Measurements from ENCODE around the gene EVI5L. TPM values are rescaled to one million over a fixed set of nuclear protein-coding genes. Genes with fewer than 3 reads are reported as not detected.

EVI5L gene
- total RNA-seq, 4 donors from 2014 or later = 17.5 to 24.6 (median 20.4) TPM

DNA sequence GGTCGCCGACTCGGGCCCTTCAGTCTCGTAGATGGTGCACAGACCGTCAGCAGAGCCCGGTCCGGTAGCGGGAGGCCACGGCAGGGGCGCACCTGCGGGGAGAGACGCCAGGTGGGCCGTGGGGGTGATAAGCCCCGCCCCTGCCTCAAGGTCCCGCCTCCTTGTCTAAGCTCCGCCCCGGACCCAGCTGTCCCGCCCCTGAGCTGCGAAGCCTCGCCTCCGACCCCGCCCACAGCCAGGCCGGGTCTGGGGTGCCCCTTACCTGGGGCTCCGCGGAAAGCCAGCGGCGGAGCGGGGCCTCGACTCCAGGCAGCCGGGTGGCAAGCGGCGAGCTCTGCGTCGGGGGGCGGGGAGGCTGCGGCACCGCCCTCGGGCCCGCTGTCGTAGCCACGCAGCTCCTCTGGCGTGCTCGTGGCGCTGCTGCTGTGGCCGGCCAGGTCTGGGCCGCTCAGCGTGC lies 39.5 kb downstream of the EVI5L start:
- intact Hi-C loops (cut with DNase I; ENCODE audit: low total_unique reads) = loop anchor here (1.0 kb wide), 1 partner anchor 40 kb away; no protein-coding TSS in a partner anchor
- in situ Hi-C loops (cut with MboI; ENCODE audit: low sequenced_read_pairs in 4 of 4) = no loop called here

DNA sequence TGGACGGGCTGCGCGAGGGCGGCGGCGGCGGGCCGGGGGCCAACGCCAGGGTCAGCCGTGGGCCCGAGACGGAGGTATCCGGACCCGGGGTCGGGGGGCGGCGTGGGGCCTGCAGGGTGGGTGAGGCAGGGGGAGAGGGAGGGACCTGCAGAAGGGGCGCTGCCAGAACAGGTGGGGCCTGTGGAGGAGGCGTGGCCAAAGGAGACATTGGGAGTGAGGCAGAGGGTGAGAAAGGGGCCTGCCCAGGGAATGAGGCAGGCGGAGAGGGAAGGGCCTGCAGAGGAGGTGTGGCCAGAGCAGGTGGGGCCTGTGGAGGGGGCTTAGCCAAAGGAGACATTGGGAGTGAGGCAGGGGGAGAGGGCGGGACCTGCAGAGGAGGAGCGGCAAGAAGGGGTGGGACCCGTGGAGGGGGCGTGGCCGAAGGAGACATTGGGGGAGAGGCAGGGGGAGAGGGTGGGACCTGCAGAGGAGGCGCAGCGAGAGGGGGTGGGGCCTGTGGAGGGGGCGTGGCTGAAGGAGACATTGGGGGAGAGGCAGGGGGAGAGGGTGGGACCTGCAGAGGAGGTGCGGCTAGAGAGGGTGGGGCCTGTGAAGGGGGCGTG lies 40.0 kb downstream of the EVI5L start:
- no peak overlapping the region for H3K27ac ChIP-seq

More for the DNA sequence above, 39.5 kb downstream of the EVI5L start:
- no peaks in the 10 kb centered on the region for H3K36me3 ChIP-seq
- peaks cover 43 to 67% (median 62%) of the 10 kb centered on the region in 3 donors for H3K27me3 ChIP-seq
- ATAC-seq = peak; percentile 55 to 72
- TF ChIP-seq, protein P1, sequence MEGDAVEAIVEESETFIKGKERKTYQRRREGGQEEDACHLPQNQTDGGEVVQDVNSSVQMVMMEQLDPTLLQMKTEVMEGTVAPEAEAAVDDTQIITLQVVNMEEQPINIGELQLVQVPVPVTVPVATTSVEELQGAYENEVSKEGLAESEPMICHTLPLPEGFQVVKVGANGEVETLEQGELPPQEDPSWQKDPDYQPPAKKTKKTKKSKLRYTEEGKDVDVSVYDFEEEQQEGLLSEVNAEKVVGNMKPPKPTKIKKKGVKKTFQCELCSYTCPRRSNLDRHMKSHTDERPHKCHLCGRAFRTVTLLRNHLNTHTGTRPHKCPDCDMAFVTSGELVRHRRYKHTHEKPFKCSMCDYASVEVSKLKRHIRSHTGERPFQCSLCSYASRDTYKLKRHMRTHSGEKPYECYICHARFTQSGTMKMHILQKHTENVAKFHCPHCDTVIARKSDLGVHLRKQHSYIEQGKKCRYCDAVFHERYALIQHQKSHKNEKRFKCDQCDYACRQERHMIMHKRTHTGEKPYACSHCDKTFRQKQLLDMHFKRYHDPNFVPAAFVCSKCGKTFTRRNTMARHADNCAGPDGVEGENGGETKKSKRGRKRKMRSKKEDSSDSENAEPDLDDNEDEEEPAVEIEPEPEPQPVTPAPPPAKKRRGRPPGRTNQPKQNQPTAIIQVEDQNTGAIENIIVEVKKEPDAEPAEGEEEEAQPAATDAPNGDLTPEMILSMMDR (IDR thresholded peaks at IDR 0.05 in 4 of 5, conservative IDR thresholded peaks at IDR 0.05 in 1 of 5) = peak in 1 of 5 experiments; percentile 22
- no peak for TF ChIP-seq POLR2A (IDR thresholded peaks at IDR 0.05)
- H3K9me3 ChIP-seq = no peaks in the 10 kb centered on the region
- no peak overlapping the region for H3K27ac ChIP-seq
- peak; percentile 34 to 37 for DNase-seq
- H3K4me1 ChIP-seq = peaks cover 7 to 8% of the 10 kb centered on the region in 2 donors
- H3K4me3 ChIP-seq = peak overlapping the region; percentile 45 to 66 (median 50)

DNA sequence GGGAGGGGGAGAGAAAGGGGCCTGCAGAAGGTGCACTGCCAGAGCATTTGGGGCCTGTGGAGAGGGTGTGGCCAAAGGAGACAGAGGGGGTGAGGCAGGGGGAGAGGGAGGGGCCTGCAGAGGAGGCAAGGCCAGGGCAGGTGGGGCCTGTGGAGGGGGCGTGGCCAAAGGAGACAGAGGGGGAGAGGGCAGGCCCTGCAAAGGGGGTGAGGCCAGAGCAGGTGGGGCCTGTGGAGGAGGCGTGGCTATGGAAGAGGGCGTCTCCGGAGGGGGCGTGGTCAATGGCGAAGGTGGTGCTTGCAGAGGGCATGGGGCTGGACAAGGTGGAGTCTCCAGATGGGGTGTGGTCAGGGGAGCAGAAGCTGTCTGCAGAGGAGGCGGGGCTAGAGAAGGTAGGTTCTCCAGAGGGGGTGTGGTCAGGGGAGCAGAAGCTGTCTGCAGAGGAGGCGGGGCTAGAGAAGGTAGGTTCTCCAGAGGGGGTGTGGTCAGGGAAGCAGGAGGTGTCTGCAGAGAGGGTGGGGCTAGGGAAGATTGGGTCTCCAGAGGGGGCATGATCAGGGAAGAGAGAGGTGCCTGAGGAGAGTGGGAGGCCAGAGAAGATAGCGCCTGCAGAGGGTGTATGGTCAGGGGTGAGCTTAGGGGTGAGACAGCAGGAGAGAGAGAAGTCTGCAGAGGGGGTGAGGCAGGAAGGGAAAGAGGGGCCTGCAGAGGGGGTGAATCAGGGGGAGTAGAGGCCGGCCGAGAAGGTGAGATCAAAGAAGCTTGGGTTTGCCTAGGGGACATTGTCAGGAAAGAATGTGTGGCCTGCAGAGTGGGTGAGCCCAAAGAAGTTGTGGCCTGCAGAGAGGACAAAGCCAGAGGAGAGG lies 40.8 kb downstream of the EVI5L start:
- no peaks in the 10 kb centered on the region for H3K9me3 ChIP-seq
- TF ChIP-seq, protein P1 (IDR thresholded peaks at IDR 0.05 in 4 of 5, conservative IDR thresholded peaks at IDR 0.05 in 1 of 5) = no peak
- TF ChIP-seq POLR2A (IDR thresholded peaks at IDR 0.05) = no peak
- intact Hi-C loops (cut with DNase I; ENCODE audit: low total_unique reads) (no loop called here), in situ Hi-C loops (cut with MboI; ENCODE audit: low sequenced_read_pairs in 4 of 4) (no loop called here)
- H3K4me3 ChIP-seq = no peak overlapping the region
- peaks cover 53 to 66% (median 61%) of the 10 kb centered on the region in 3 donors for H3K27me3 ChIP-seq
- H3K27ac ChIP-seq = no peak overlapping the region
- H3K4me1 ChIP-seq = peaks cover 7 to 8% of the 10 kb centered on the region in 2 donors
- DNase-seq (peak in 1 of 2 donors; percentile 18), ATAC-seq (no peak)
- no peaks in the 10 kb centered on the region for H3K36me3 ChIP-seq

More for the DNA sequence above, 40.0 kb downstream of the EVI5L start:
- Histone ChIP-seq H3K36me3 (no peaks in the 10 kb centered on the region), H3K27me3 (peaks cover 48 to 67% (median 62%) of the 10 kb centered on the region in 3 donors), H3K4me3 (peak overlapping the region; percentile 45 to 66 (median 50)), H3K9me3 (no peaks in the 10 kb centered on the region), H3K4me1 (peaks cover 7 to 8% of the 10 kb centered on the region in 2 donors)
- ATAC-seq (peak; percentile 11 to 17), DNase-seq (peak in 1 of 2 donors; percentile 21)
- in situ Hi-C loops (cut with MboI; ENCODE audit: low sequenced_read_pairs in 4 of 4) (no loop called here), intact Hi-C loops (cut with DNase I; ENCODE audit: low total_unique reads) (loop anchor here (1.0 kb wide), 1 partner anchor 41 kb away; no protein-coding TSS in a partner anchor)
- TF ChIP-seq POLR2A (IDR thresholded peaks at IDR 0.05) = no peak
- TF ChIP-seq, protein P1 (IDR thresholded peaks at IDR 0.05 in 4 of 5, conservative IDR thresholded peaks at IDR 0.05 in 1 of 5) = no peak

DNA sequence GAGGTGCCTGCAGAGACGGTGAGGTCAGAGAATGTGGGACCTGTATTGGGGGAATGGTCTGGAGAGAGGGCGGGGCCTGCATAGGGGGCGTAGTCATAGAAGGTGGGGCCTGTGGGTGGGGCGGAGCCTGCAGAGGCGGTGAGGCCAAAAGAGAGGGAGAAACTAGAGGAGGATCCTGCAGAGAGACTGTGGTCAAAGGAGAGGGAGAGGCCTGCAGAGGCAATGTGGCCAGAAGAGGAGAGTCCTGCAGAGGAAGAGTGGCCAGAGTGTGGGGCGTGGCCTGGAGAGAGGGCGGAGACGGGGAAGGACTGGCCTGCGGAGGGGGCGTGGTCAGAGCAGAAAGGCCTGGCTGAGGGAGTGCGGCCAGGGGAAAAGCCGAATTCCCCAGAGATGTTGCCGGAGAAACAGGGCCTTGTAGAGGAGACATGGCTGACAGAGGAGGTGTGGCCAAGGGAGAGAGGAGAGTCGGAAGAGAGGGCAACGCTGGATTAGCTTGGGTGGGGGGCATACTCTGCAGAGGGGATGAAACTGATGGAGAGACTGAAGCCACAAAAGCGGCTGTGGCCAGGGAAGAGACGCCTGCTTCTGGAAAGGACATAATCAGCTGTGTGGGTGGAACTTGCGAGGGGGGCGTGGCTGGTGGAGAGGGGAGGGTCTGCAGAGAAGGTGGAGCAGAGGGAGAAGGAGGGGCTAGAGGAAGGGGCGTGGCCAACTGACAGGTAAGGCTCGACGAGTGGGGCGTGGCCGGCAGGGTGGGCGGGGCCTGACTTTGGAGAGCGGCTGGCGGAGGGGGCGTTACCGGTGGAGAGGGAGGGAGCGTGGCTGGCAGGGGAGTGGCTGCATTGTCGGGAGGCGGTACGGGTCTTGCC lies 41.7 kb downstream of the EVI5L start:
- Histone ChIP-seq H3K9me3 (no peaks in the 10 kb centered on the region), H3K4me1 (peaks cover 7 to 8% of the 10 kb centered on the region in 2 donors), H3K27ac (no peak overlapping the region), H3K4me3 (peak overlapping the region in 2 of 4 donors; percentile 12 to 17), H3K36me3 (no peaks in the 10 kb centered on the region), H3K27me3 (peaks cover 55 to 59% (median 58%) of the 10 kb centered on the region in 3 donors)
- DNase-seq = peak in 1 of 2 donors; percentile 34
- TF ChIP-seq POLR2A (IDR thresholded peaks at IDR 0.05) = no peak
- TF ChIP-seq, protein P1 (IDR thresholded peaks at IDR 0.05 in 4 of 5, conservative IDR thresholded peaks at IDR 0.05 in 1 of 5) = no peak
- peak in 1 of 2 donors; percentile 37 for ATAC-seq
- in situ Hi-C loops (cut with MboI; ENCODE audit: low sequenced_read_pairs in 4 of 4) (no loop called here), intact Hi-C loops (cut with DNase I; ENCODE audit: low total_unique reads) (no loop called here)
